Measurements from ENCODE around the gene PIGQ.
A peak's percentile ranks its signal among the peaks of the same experiment; 100 is the strongest.

PIGQ gene

GRCh38 chr16:558298-559020, 11.3 kb upstream of the PIGQ start:
- Mint-ChIP-seq H3K4me3 (no peak overlapping the region), H3K36me3 (no peaks in the 10 kb centered on the region), H3K4me1 (ENCODE audit: low read depth) (no peaks in the 10 kb centered on the region), H3K9me3 (ENCODE audit: low read depth) (no peaks in the 10 kb centered on the region), H3K27me3 (peaks cover 5% of the 10 kb centered on the region), H3K27ac (no peak overlapping the region)

- Mint-ChIP-seq H3K27ac (no peak overlapping the region), H3K36me3 (no peaks in the 10 kb centered on the region), H3K9me3 (ENCODE audit: low read depth) (no peaks in the 10 kb centered on the region), H3K27me3 (peaks cover 5% of the 10 kb centered on the region), H3K4me1 (ENCODE audit: low read depth) (no peaks in the 10 kb centered on the region), H3K4me3 (no peak overlapping the region)
These were observed 10.8 kb upstream of the PIGQ start for GRCh38 chr16:559021-559380.

- Mint-ChIP-seq H3K9me3 (ENCODE audit: low read depth) (no peaks in the 10 kb centered on the region), H3K4me3 (no peak overlapping the region), H3K4me1 (ENCODE audit: low read depth) (no peaks in the 10 kb centered on the region), H3K36me3 (no peaks in the 10 kb centered on the region), H3K27me3 (peaks cover 5% of the 10 kb centered on the region), H3K27ac (no peak overlapping the region)
These were observed 10.2 kb upstream of the PIGQ start for GRCh38 chr16:559411-560203.

- Mint-ChIP-seq H3K4me3 (no peak within 1 kb of the TSS), H3K27ac (no peak within 1 kb of the TSS), H3K27me3 (peaks cover 5% of the 10 kb centered on the region), H3K4me1 (ENCODE audit: low read depth) (no peaks in the 10 kb centered on the region), H3K36me3 (no peaks in the 10 kb centered on the region), H3K9me3 (ENCODE audit: low read depth) (no peaks in the 10 kb centered on the region)
These were observed 9.5 kb upstream of the PIGQ start, which contains the start of gene PRR35 for GRCh38 chr16:560204-560700. TSS of gene PRR35 (plus strand) at chr16:560394. CDS start at chr16:563295, 2,901 bp downstream.

GRCh38 chr16:560701-561412, 8.9 kb upstream of the PIGQ start:
- no peak overlapping the region for H3K4me3 Mint-ChIP-seq
- peaks cover 5% of the 10 kb centered on the region for H3K27me3 Mint-ChIP-seq
- no peaks in the 10 kb centered on the region for H3K36me3 Mint-ChIP-seq
- no peaks in the 10 kb centered on the region for H3K4me1 Mint-ChIP-seq (ENCODE audit: low read depth)
- H3K9me3 Mint-ChIP-seq (ENCODE audit: low read depth), result no peaks in the 10 kb centered on the region
- no peak overlapping the region for H3K27ac Mint-ChIP-seq

- Mint-ChIP-seq H3K27ac (no peak overlapping the region), H3K27me3 (peaks cover 5% of the 10 kb centered on the region), H3K9me3 (ENCODE audit: low read depth) (no peaks in the 10 kb centered on the region), H3K4me1 (ENCODE audit: low read depth) (peaks cover under 1% of the 10 kb centered on the region), H3K4me3 (no peak overlapping the region), H3K36me3 (no peaks in the 10 kb centered on the region)
These were observed 8.4 kb upstream of the PIGQ start for GRCh38 chr16:561413-561794.

GRCh38 chr16:561957-562938, 7.5 kb upstream of the PIGQ start:
- Mint-ChIP-seq H3K27me3 (peaks cover 5% of the 10 kb centered on the region), H3K4me1 (ENCODE audit: low read depth) (peaks cover 9% of the 10 kb centered on the region), H3K4me3 (no peak overlapping the region), H3K27ac (no peak overlapping the region), H3K9me3 (ENCODE audit: low read depth) (no peaks in the 10 kb centered on the region), H3K36me3 (no peaks in the 10 kb centered on the region)

GRCh38 chr16:563072-563644, 6.6 kb upstream of the PIGQ start:
- Mint-ChIP-seq H3K4me3 (no peak overlapping the region), H3K27ac (no peak overlapping the region), H3K27me3 (peaks cover 5% of the 10 kb centered on the region), H3K4me1 (ENCODE audit: low read depth) (peaks cover 10% of the 10 kb centered on the region), H3K9me3 (ENCODE audit: low read depth) (no peaks in the 10 kb centered on the region), H3K36me3 (no peaks in the 10 kb centered on the region)

- no peaks in the 10 kb centered on the region for H3K9me3 Mint-ChIP-seq (ENCODE audit: low read depth)
- H3K36me3 Mint-ChIP-seq, result no peaks in the 10 kb centered on the region
- H3K4me3 Mint-ChIP-seq, result no peak overlapping the region
- peaks cover 17% of the 10 kb centered on the region for H3K4me1 Mint-ChIP-seq (ENCODE audit: low read depth)
- no peak overlapping the region for H3K27ac Mint-ChIP-seq
- peaks cover 2% of the 10 kb centered on the region for H3K27me3 Mint-ChIP-seq
These were observed 4.9 kb upstream of the PIGQ start for GRCh38 chr16:564690-565418.

- H3K27me3 Mint-ChIP-seq, result peaks cover 2% of the 10 kb centered on the region
- H3K4me1 Mint-ChIP-seq (ENCODE audit: low read depth), result peaks cover 18% of the 10 kb centered on the region
- no peak overlapping the region for H3K4me3 Mint-ChIP-seq
- H3K36me3 Mint-ChIP-seq, result no peaks in the 10 kb centered on the region
- H3K27ac Mint-ChIP-seq, result no peak overlapping the region
- H3K9me3 Mint-ChIP-seq (ENCODE audit: low read depth), result no peaks in the 10 kb centered on the region
These were observed 4.1 kb upstream of the PIGQ start for GRCh38 chr16:565419-566330.

- H3K27ac Mint-ChIP-seq, result peak within 1 kb of the TSS; percentile 72
- no peaks in the 10 kb centered on the region for H3K9me3 Mint-ChIP-seq (ENCODE audit: low read depth)
- peak within 1 kb of the TSS; percentile 77 for H3K4me3 Mint-ChIP-seq
- H3K27me3 Mint-ChIP-seq, result peaks cover 2% of the 10 kb centered on the region
- no peaks in the 10 kb centered on the region for H3K36me3 Mint-ChIP-seq
- peaks cover 28% of the 10 kb centered on the region for H3K4me1 Mint-ChIP-seq (ENCODE audit: low read depth)
These were observed 3.0 kb upstream of the PIGQ start, which contains the start of gene NHLRC4 for GRCh38 chr16:566475-567372. TSS of gene NHLRC4 (plus strand) at chr16:567005. CDS start at chr16:568048, 1,043 bp downstream.

All from activated naive CD8-positive, alpha-beta T cell (primary cell).